ENCODE measurements around the gene ATP7A. TPM values are rescaled to one million over a fixed set of nuclear protein-coding genes. Genes with fewer than 3 reads are reported as not detected.
"Not testable (repeated sequence)": the region's sequence is repeated elsewhere in the genome, so short reads cannot be mapped to it uniquely, and the experiment has no call there.

ATP7A gene
- total RNA-seq, 2 experiments from 2014 or later = 4.7 to 7.2 TPM

- H4K20me1 ChIP-seq (ENCODE audit: insufficient read depth, low read length) = no peaks in the 10 kb centered on the region
- TF ChIP-seq CTCF (conservative IDR thresholded peaks at IDR 0.05; ENCODE audit: low read length) (no peak), EZH2phosphoT487 (IDR thresholded peaks at IDR 0.05; ENCODE audit: borderline replicate concordance, low read depth, low read length) (no peak)
- H3K9me2 ChIP-seq (ENCODE audit: insufficient read depth, low read length) = no peaks in the 10 kb centered on the region
- no peaks in the 10 kb centered on the region for H3K9me3 ChIP-seq (ENCODE audit: low read length)
- no peak overlapping the region for H3K4me3 ChIP-seq (ENCODE audit: low read depth, low read length, poor library complexity, severe bottlenecking)
- H3K79me2 ChIP-seq (ENCODE audit: insufficient read depth, low read depth, low read length) = no peaks in the 10 kb centered on the region
- peaks cover 12% of the 10 kb centered on the region for H3K4me1 ChIP-seq (ENCODE audit: insufficient read depth, low read length, poor library complexity, severe bottlenecking)
- ChIA-PET POLR2A (interaction anchor here (0.7 kb wide), 1 partner anchor 301 kb away, joined by 3 read pairs; no protein-coding TSS in a partner anchor), CTCF (ENCODE audit: unreplicated experiment) (no interaction called here)
- no peaks in the 10 kb centered on the region for H3K36me3 ChIP-seq (ENCODE audit: insufficient read depth, low read length)
- no peak overlapping the region for H2AFZ ChIP-seq (ENCODE audit: low read length)
- H3K27ac ChIP-seq (ENCODE audit: low read depth, low read length, poor library complexity, severe bottlenecking) = no peak overlapping the region
- intact Hi-C loops (cut with micrococcal nuclease; ENCODE audit: unreplicated experiment) = no loop called here
- DNase-seq (ENCODE audit: low spot score) = no peak
- no TSS peak for BruUV-seq (replicated peaks)
- no peak overlapping the region for H3K4me2 ChIP-seq (ENCODE audit: low read length)
Measured at GRCh38 chrX:77938083-77938680, 27.7 kb downstream of the ATP7A start.

GRCh38 chrX:77945031-77945430 is 34.5 kb downstream of the ATP7A start:
- H3K9me3 ChIP-seq (ENCODE audit: low read length); POLR2A ChIA-PET; CTCF ChIA-PET (ENCODE audit: unreplicated experiment): not testable (repeated sequence)

GRCh38 chrX:77945910-77946545 is 35.5 kb downstream of the ATP7A start:
- BruUV-seq (replicated peaks) = no TSS peak
- no peak overlapping the region for H2AFZ ChIP-seq (ENCODE audit: low read length)
- no peaks in the 10 kb centered on the region for H3K79me2 ChIP-seq (ENCODE audit: insufficient read depth, low read depth, low read length)
- H4K20me1 ChIP-seq (ENCODE audit: insufficient read depth, low read length) = no peaks in the 10 kb centered on the region
- POLR2A ChIA-PET = interaction anchor here (0.7 kb wide), 1 partner anchor 52 kb away, joined by 5 read pairs; no protein-coding TSS in a partner anchor
- H3K4me2 ChIP-seq (ENCODE audit: low read length) = no peak overlapping the region
- H3K4me3 ChIP-seq (ENCODE audit: low read depth, low read length, poor library complexity, severe bottlenecking) = no peak overlapping the region
- no peaks in the 10 kb centered on the region for H3K9me3 ChIP-seq (ENCODE audit: low read length)
- DNase-seq (ENCODE audit: low spot score) = no peak
- intact Hi-C loops (cut with micrococcal nuclease; ENCODE audit: unreplicated experiment) = no loop called here
- CTCF ChIA-PET (ENCODE audit: unreplicated experiment) = no interaction called here
- peaks cover 17% of the 10 kb centered on the region for H3K4me1 ChIP-seq (ENCODE audit: insufficient read depth, low read length, poor library complexity, severe bottlenecking)
- H3K27ac ChIP-seq (ENCODE audit: low read depth, low read length, poor library complexity, severe bottlenecking) = no peak overlapping the region
- TF ChIP-seq CTCF (conservative IDR thresholded peaks at IDR 0.05; ENCODE audit: low read length) (no peak), EZH2phosphoT487 (IDR thresholded peaks at IDR 0.05; ENCODE audit: borderline replicate concordance, low read depth, low read length) (no peak)
- no peaks in the 10 kb centered on the region for H3K36me3 ChIP-seq (ENCODE audit: insufficient read depth, low read length)
- H3K9me2 ChIP-seq (ENCODE audit: insufficient read depth, low read length) = no peaks in the 10 kb centered on the region

More at GRCh38 chrX:77945031-77945430, 34.5 kb downstream of the ATP7A start:
- DNase-seq (ENCODE audit: low spot score); H4K20me1 ChIP-seq (ENCODE audit: insufficient read depth, low read length); H3K36me3 ChIP-seq (ENCODE audit: insufficient read depth, low read length); H3K9me2 ChIP-seq (ENCODE audit: insufficient read depth, low read length); H2AFZ ChIP-seq (ENCODE audit: low read length); H3K4me3 ChIP-seq (ENCODE audit: low read depth, low read length, poor library complexity, severe bottlenecking); H3K4me2 ChIP-seq (ENCODE audit: low read length); intact Hi-C loops (cut with micrococcal nuclease; ENCODE audit: unreplicated experiment); H3K27ac ChIP-seq (ENCODE audit: low read depth, low read length, poor library complexity, severe bottlenecking); H3K79me2 ChIP-seq (ENCODE audit: insufficient read depth, low read depth, low read length); BruUV-seq (replicated peaks): not testable (repeated sequence)
- H3K4me1 ChIP-seq (ENCODE audit: insufficient read depth, low read length, poor library complexity, severe bottlenecking) = peaks cover 17% of the 10 kb centered on the region
